HG03280 (cell line): ENCODE measurements around the gene HIGD2A.

Experiments
- ATAC-seq: cut with Tn5 transposase; IDR thresholded peaks from one replicate; pipeline ENCODE4 v1.9.1; 2021; ENCODE audit warnings: mild to moderate bottlenecking, moderate library complexity; ENCODE audit not compliant: unreplicated experiment

Gene HIGD2A

DNA sequence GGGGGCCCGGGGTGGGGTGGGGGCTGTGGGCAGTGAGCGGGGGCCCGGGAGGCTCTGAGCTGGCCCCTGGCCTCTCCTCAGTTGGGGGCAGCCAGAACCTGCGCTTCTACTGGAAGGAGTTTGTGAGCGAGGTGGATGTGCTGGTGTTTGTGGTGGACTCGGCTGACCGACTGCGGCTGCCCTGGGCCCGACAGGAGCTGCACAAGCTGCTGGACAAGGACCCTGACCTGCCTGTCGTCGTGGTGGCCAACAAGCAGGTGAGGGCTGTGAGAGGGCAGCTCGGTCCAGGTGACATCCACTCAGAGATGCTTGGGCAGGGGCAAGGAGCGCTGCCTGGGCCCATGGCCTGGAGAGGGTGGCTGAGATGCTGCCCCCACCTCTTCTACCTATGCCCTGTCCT is 19.8 kb upstream of the HIGD2A start:
- no peak for ATAC-seq

DNA sequence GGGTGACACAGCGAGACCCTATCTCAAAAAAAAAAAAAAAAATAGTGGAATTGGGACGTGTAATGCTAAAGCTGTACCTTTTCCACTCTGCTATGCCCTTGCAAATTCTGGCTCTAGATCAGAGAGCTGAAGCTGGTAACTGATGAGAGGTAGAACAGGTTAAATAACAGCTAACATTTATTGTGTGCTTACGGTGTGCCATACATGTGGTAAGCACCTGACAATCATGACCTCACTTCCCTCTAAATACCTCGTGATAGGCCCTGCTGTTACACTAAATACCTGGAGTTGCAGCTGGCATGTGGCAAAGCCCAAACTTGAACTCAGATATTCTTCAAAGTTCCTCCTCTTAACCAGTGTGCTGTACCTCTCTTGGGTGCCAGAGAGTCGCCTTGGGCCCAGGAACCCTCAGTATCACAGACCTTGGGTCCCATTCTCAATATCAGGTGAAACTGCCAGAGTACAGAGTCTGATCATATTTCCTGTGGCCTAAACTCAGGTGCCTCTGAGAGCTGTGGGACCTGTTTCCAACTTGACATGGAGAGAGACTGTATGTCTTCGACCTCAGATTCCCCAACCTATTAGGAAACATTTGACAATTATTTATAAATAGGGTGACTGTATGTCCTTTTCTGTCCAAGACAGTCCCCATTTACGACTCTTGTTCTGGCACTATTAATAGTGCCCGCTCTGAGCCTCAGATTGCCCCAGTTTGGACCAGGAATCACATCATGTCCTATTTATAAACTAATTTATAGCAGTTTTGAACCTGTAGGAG is 18.4 kb upstream of the HIGD2A start:
- no peak for ATAC-seq

DNA sequence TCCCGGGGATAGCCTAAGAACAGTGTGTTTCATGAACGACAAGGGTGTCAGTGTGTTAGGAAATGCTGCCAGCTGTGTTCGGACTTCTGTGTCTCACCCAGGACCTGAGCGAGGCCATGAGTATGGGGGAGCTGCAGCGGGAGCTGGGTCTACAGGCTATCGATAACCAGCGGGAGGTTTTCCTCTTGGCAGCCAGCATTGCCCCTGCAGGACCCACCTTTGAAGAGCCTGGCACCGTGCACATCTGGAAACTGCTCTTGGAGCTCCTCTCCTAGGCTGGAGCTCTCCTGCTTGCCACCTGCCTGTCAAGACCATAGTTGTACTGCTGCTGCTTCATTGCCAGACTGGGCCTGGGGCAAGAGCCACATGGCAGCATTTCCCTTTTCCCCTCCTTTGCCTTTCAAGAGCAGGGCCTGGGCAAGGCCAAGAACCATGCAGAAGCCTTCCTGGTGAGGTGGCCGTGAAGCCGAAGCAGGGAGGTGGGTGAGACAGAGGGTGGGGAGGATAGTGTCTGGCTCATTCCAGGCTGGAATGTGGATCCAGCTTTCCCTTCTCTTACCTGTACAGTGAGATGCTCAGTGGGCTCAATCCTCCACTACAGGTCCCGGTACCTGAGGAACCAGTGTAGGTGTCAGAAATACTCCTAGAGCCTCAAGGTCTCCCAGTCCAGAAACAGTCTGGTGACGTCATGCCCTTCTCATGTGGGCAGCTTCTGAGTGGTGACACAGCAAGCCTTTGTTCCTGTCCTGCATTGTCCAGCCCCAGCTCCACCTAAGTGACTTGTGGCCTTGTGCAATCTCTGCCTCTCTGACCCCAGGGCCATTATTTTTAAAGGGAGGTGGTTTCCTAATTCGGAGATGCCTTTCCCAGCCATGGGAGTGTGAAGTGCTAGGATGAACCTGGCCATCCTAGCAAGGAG is 16.7 kb upstream of the HIGD2A start:
- no peak for ATAC-seq

DNA sequence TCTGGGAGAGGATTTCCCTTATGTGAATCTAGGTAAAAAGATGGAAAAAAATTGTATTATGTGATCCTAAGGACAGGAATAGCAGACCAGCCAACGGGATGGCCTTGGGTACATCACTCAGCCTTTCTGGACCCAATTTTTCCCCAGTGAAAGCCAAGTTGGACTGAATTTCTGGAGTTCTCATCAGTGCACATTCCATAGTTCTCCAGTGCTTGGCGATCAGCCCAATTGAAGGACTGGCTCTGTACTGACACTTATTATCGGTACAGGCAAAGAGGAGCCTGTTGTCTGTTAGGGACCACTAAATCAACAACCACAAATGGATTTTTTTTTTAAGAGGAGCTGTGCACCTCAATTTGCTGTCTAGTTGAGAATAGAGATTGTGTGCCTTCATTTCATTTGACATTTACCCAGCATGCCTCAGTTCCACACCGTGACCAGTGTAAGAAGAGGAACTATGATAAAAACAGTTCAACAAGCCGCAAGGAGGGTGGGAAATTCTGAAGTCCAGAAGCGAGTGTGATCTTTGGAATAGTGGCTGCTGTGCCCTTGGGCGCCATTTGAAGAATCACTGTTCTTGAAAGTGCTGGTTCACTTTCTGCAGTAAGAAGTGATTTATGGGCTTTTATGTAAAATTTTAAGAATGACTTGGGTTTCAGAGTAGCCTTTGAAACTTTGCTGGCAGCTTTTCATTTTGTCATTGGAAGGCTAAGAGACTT is 15.3 kb upstream of the HIGD2A start:
- ATAC-seq = no peak

DNA sequence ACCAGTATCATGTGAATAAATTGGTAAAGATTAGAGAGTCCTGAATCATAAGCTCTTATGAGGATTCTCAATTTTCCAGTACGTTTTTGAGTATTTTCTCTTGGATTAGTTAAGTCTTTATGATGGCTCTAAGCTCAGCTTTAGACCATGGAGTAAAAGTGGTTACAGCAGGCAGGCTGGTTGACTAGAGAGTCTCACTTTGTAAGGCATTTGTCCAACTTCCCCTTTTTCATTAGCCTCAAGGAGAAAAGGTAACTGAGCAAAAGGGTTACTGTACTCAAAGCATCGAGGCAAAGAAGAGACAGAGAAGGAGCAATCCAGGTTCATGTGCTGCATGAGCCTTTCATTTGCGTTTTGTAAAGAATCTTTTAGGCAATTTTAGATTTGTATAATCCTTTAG is 8.7 kb upstream of the HIGD2A start:
- peak; percentile 52 for ATAC-seq

DNA sequence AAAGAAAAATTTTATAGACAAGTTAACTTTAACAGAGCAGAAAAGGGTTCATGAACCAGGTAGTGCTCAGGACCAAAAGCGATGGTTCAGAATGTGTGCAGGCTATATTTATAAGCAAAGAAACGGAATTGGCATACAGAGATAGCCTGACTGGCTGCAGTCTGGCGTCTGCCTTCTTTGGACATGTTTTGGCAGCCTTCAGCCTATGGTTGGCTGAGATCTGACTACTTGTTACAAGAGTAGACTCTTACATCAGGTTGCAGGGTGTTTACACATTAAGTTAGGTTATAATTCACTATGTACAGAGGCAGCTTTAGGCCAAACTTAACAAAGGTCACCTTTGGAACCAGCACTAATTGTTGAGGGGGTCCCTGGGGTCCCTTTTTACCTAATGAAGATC is 7.1 kb upstream of the HIGD2A start:
- ATAC-seq = no peak

DNA sequence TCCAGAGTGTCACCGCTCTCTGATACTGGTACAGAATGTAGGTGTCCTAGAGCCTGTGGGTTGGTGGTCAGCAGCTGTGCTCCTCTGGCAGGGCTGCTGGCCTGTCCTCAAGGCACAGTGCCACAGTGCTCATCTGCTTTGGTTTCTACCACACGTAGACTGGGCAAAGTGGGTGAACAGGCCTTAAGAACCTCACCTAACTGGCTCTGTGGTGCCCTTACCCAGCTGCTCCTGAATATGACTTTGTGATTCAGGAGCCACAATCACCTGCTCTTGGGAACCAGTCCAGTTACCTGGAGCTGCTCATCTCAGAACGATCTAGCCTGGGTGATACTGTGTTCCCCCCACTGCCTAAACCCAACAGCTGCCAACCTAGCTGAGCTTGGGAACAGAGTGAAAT is 6.6 kb upstream of the HIGD2A start:
- no peak for ATAC-seq

DNA sequence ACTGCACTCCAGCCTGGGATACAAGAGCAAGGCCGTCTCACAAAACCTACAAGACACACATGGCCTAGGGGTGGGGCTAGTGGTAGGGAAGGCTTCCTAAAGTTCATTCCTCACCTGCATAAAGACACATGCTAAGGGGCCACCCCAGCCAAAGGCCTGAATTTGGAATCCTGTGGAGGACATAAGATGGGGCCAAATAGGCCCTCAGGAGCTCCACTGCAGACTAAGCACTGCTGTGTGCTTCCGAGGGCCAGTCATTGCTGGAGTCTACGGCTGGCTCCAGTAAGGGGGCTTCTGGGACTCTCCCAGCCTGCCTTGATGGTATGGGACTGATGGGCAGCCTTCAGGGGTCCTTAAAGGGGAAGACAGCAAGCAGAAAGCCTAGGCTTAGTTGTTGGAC is 5.8 kb upstream of the HIGD2A start:
- ATAC-seq = no peak

DNA sequence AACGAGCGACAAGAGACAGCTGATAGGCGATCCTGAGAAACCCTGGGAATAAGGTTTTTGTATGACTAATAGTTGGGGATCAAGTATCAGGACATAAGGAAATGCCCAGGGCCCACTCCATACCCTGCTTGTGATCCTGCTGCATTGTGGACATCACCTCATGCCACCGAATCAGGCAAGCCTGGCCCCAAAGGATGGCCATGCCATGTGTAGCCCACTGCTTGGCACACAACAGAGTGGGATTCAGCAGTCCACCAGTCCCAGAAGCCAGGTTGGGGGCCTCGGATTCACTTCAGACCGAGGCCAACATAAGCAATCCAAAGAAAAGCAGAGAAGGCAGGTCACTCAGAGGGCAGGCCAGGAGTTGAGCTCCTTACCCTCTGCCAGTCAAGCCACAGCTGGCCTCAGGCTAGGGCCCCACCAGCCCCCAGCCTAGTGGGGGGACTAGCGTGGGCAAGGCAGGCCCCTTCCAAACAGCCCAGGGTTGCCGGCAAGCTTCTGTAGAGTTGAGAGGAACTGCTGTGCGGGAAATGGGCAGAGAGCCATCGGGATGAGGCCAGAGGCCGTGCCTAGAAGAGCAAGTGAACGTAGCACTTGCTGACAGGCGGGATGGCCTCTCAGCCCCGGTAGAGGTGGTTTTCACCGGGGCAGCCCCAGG is 5.2 kb upstream of the HIGD2A start:
- no peak for ATAC-seq

DNA sequence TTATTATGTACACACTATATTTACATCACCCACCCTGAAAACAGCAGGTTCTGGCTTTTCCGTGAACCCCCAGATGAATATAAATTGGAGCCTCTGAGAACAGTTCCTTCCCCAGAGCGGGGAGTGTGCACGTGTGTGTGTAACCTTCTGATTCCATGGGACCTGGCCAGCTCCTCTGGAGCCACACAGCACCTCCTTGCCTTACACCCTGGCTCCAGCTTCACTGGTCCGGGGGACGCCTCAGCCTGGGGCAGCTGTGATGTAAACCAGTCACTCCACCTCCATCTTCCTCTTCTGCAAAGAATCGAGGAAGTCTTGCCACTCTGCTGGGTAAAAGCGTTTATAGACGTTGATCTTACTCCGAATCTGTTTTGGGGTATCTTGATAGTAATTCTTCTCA is 4.6 kb upstream of the HIGD2A start:
- ATAC-seq = no peak

DNA sequence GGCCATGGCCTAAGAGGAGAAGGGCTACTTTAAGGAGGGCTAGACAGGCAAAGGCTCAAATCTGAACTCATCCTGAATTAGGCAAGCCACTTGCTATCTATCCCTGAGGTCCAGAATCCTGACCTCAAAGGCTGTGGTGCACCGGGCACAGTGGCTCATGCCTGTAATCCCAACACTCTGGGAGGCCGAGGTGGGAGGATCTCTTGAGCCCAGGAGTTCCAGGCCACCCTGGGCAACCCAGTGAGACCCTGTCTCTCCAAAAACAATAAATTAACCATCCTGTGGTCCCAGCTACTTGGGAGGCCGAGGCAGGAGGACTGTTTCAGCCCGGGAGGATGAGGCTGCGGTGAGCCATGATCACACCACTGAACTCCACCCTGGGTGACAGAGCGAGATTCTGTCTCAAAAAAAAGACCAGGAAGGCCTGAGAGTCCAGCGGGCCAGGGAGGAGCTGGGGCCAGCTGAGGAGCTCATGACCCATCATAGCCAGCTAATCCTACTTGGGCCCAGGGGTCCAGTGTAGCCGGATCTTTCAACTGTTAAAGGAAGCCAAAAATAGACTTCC is 4.1 kb upstream of the HIGD2A start:
- no peak for ATAC-seq

DNA sequence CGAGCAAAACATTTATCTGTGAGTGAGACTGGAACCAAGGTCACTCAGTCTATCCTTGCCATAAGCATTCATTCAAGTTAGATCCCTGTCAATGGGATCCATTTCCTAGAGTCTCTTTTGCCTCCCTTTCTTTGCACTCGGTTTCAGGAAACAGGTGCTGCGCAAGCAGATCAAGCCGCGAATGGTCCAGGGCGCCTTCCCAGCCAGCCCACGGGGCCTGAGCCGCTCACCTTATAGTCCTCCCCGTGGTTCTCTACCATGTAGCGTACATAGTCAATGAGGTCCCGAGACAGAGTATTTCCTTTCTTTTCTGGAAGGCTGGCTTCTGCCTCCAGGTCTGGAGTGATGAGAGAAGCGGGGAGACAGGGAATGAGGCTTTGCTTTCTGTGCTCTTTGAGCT is 3.6 kb upstream of the HIGD2A start:
- ATAC-seq = no peak

DNA sequence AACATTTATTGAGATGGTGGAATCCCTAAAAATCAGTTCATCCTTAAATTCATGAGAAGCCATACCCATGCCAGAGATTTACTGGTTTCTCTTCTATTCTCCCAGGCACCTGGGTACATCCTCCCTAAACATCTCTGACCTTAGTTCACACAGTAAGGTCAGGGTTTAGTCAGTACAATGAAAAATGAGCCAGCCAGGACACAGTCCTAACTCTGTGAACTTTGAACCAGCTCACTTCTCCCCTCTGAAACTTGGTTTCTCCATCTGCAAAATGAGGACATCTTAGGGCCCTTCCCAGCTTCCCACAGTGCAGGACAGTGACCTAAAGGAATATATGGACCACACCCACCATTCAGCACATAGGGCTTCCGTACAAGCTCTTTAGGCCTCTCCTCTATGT is 2.1 kb upstream of the HIGD2A start:
- no peak for ATAC-seq

DNA sequence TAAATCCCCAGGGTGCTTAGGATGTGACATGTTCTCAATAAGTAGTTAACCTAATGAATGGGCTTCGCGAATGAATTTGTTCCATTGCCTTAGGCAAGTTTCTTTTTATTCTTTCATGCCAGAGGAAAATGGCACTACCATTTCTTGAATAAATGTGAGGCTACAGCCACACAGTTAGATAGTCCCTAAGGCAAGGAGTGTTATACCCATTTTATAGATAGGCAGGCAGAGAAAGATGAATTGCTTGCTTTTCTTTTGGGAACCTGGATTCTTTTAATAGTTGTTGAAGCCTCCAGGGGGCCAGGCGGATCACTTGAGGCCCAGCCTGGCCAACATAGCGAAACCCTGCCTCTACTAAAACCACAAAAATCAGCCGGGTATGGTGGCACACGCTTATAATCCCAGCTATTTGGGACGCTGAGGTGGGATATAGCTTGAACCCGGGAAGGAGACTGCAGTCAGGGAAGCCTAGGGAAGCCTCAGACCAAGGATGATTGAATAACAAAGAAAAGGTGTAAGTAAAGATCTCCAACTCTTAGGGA is 1.1 kb upstream of the HIGD2A start:
- no peak for ATAC-seq

DNA sequence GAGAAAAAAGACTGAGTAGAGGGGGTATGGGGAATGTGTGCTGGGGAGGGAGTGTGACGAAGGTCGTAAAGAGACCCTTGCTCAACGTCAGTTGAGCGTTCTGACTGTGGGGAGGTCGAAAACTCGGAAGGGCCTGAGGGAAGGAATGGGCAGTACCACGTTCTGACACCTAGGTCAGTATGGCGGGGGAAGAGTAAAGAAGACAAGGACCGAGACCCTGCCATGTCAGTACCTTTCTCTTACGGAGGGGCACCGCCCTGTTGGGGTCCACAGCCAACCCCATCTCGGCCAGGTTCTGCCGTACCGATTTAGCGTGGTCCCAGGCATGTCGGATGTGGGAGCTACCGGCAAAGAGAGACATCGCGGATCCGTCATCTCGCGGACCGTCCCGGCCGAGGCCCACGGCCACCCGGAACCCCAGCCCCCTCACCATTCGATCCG is 528 bp upstream of the HIGD2A start:
- peak; percentile 0 for ATAC-seq

DNA sequence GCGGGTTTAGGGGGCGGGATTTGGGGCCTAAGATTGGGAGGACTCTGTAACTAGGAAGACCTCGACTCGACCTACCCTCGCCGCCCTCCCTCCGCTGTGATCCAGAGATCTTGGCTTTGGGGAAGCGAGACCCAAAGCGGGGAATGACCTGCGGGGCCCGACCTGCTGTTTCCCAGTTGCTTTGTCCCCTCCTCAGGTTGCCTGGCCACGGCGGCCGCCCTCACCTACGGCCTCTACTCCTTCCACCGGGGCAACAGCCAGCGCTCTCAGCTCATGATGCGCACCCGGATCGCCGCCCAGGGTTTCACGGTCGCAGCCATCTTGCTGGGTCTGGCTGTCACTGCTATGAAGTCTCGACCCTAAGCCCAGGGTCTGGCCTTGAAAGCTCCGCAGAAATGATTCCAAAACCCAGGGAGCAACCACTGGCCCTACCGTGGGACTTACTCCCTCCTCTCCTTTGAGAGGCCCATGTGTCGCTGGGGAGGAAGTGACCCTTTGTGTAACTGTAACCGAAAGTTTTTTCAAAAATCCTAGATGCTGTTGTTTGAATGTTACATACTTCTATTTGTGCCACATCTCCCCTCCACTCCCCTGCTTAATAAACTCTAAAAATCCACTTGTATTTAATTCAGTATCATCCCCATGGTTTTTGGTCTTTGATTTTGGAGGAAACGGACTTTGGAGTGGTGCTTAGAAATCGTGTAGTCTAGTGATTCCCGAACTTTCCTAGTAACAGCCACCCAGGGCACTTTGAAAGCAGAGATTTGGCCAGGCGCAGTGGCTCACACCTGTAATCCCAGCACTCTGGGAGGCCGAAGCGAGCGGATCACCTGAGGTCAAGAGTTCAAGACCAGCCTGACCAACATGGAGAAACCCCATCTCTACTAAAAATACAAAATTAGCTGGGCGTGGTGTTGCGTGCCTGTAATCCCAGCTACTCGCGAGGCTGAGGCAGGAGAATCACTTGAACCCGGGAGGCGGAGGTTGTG is 878 bp downstream of the HIGD2A start:
- peak; percentile 33 for ATAC-seq

DNA sequence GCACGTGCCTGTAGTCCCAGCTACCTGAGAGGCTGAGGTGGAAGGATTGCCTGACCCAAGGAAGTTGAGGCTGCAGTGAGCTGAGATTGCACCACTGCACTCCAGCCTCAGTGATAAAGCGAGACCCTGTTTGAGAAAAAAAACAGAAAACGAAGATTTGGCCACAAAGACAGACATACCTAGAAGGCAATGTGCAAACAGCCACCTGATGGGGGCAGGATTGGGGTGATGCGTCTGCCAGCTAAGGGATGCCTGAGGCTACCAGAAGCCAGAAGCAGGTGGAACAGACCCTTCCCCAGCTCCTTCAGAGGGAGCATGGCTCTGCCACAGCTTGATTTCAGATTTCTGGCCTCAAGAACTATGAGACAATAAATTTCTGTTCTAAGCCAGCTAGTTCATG is 2.9 kb downstream of the HIGD2A start:
- ATAC-seq = no peak

DNA sequence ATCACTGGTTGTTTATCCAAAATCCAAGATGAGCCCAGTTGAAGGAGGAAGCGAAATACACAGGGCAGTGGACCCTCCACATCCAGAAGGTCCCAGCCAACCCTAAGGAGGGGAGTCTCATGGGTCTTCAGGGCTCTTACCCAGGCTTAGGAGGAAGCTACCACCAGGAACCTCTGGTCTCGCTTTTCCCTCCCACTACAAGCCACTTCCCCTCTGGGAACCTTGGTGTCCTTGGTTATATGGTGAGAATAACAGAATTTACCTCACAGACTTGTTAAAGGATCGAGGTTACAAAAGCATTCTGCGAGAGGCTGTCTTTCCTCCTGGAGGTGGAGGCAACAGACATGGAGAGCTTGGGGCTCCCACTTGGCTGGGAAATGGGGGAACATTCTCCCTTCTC is 3.4 kb downstream of the HIGD2A start:
- ATAC-seq = no peak

DNA sequence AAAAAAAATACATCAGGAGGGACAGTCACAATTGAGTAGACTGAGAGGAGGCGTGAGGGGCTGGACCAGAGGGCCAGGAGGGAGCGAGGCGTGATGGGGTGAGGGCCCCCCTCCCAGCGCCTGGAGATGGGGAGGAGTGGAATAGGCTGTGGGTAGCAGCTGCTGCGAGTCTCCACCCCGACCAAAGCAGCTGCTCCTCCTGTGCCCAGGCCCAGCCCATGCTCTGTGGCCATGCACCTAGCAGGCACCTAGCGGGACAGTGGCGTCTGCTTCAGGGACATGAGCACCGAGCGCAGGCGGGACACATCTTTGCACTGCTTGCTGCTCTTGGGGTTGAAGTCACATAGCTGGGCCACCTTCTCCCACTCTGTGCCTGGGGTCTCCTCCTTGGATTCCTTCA is 4.0 kb downstream of the HIGD2A start:
- ATAC-seq = no peak
